ENCODE measurements around the gene GART.
"Not testable (repeated sequence)": the region's sequence is repeated elsewhere in the genome, so short reads cannot be mapped to it uniquely, and the experiment has no call there.

Gene GART

DNA sequence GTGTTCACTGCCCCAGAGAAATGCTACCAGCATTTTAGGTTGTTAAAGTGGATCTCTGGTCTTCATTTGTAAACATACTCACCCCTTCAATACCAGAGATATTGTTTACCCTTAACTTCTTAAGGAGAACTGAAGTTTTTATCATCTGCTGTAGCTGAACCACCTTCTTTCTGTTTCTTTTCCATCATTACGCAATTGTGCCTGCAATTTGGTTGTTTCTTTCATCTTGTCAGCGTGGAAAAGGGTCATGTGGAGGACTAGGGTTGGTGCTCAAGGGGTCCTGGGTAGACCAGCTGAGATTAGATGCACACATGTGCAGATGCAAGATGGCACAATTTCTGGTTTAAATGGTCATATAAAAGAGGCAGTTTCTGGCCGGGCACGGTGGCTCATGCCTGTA, 23.0 kb downstream of the GART start:
- DNase-seq (ENCODE audit: low read depth in 2 of 2) = no peak

GRCh38 chr21:33514229-33514628, 27.7 kb downstream of the GART start:
- DNase-seq (ENCODE audit: low read depth in 2 of 2) = no peak

- no peak for DNase-seq (ENCODE audit: low read depth in 2 of 2)
These were observed 29.4 kb downstream of the GART start for GRCh38 chr21:33512481-33512880.

DNA sequence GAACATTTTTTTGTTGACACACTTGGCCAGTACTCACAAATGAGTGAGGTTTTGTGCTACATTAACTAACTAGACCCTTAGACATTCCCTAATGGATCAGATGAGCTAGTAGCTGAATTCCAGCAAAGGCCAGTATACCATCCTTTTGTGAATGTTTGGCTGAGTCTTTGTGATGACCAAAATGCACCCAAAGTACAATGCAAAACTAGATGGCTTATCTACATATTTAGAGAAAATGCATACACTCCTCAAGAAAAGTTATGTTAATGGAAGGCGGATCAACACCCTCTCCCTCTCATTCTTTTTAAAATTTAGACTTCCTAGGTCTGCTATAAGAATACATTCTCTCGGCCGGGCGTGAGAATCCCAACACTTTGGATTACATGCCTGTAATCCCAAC, 30.3 kb downstream of the GART start:
- no peak for DNase-seq (ENCODE audit: low read depth in 2 of 2)

DNA sequence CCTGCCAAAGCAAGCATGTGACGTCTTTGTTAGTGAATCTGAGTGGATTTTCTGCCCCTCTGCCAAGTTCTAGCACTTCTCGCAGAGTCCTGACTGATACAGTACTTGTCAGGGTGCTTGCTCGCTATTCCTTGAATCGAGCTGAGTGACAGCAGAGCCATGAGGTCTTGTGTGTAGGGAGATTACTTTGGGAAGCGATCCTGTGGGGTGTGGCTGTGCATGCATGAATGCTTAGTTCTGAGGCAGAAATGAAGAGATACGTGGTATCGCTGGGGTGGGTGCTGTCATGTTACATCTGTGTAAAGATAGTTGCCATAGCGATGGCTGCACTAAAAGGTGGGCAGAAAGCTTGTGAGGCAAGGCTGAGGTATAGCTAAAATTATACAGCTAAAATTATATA, 31.1 kb downstream of the GART start:
- DNase-seq (ENCODE audit: low read depth in 2 of 2) = no peak

GRCh38 chr21:33507003-33507402, 34.9 kb downstream of the GART start:
- not testable (repeated sequence) for DNase-seq (ENCODE audit: low read depth in 2 of 2)

DNA sequence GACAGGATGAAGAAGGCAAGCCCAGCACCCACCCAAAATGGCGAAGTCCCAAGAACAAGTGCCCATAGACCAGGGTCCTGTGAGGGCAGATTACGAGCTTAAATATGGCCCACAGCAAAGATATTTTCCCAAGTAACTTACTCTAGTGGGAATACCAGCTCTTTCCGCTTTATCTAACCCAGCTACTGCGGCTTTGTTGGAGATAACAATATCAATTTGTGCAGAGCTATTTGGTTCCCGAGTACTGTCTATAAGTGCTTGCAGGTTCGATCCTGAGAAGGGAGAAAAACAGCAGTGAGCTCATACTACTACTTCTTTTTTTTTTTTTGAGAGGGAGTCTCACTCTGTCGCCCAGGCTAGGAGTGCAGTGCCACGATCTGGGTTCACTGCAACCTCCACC, 36.1 kb downstream of the GART start:
- DNase-seq (ENCODE audit: low read depth in 2 of 2) = no peak

GRCh38 chr21:33496345-33496744, 45.6 kb downstream of the GART start:
- DNase-seq (ENCODE audit: low read depth in 2 of 2) = no peak

DNA sequence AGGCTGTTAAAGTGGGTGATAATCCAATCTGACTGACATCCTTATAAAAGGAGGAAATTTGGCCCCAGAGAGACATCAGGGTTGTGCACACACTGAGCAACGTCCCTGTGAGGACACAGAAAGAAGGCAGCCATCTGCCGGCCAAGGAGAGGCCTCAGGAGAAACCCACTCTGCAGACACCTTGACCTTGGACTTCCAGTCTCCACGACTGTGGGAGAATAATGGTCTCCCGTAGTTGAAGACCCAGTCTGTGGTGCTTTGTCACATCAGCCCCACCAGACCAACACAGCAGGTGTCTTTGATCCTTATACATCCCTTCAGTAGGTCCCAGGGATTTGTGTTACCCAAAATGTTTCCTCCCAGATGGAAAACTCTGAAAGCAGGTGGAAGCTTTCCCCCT, 46.2 kb downstream of the GART start:
- DNase-seq (ENCODE audit: low read depth in 2 of 2) = no peak

DNA sequence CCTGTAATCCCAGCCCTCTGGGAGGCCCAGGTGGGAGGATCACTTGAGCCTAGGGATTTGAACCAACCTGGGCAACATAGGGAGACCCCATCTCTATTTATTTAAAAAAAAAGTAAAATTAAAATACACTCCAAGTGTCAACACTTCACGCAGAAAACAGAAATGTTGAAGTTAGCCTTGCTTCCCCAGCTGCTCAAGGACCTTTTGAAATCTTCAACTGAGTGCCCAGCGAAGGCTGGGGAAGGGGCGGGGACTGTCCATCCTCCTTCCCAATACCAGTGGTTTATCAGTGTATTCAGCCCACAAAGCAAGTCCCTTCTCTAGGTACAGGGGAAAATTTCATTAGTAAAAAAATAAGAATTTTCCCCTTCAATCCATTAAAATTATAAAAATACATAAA, 48.2 kb downstream of the GART start:
- no peak for DNase-seq (ENCODE audit: low read depth in 2 of 2)

- DNase-seq (ENCODE audit: low read depth in 2 of 2) = no peak
These were observed 49.3 kb downstream of the GART start for GRCh38 chr21:33492571-33492970.

DNA sequence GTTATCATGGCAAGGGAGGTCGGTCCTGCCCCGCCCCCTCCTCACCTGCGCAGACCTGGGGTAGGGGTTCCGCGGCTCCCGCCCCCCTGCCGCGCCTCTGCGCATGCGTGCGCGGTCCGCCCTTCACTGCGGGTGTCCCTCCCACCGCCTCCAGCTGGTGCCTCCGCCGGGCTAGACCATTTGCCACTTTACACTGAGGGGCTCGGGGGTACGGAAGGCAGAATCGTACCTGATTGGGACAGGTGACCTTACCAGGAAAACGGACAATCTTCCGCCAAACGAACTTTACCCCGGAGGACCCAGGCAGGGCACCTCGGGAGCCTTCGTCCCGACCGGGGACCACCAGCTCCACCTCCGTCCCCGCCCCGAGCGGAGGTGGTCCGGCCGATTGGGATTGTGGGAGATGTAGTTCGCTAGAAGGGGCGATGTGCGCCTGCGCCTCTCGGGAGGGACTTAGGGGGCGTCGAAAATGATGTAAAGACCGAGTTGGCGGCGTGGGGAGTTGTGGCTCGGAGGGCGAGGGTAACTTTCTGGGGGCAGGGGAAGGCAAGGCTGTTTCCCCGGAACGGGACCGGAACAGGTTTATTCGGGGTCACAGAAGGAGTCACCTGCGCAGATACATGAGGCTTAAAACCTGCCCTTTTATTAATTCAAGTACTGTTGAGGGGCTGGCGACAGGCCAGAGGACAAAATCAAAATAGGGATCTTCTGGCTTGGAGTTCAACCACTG, 50.4 kb downstream of the GART start, which contains the start of gene DNAJC28:
DNAJC28 (minus strand) TSS at position 344 of the 730 bp plus-strand sequence. CDS start 2,323 bp downstream, outside the sequence.
- peak; percentile 92 to 93 for DNase-seq (ENCODE audit: low read depth in 2 of 2)

DNA sequence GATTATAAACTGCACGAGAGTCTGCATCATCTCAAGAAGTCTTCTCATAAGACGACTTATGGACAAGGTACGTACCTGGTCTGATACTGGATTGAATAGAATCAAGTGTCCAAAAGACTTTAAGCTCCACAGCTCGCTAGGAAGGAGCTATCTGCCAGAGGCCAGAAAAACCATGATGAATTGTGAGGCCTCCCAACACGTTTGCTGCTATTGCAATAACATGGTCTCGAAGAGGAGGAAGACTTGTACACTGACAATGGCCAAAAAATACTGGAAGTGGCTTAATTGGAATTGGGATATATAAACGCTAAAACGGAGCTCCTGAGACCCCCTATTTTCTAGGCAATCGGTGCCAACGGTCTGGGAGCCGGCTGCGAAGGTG, 50.9 kb downstream of the GART start:
- no peak for DNase-seq (ENCODE audit: low read depth in 2 of 2)

- no peak for DNase-seq (ENCODE audit: low read depth in 2 of 2)
These were observed 53.0 kb downstream of the GART start for GRCh38 chr21:33488936-33489335.

DNA sequence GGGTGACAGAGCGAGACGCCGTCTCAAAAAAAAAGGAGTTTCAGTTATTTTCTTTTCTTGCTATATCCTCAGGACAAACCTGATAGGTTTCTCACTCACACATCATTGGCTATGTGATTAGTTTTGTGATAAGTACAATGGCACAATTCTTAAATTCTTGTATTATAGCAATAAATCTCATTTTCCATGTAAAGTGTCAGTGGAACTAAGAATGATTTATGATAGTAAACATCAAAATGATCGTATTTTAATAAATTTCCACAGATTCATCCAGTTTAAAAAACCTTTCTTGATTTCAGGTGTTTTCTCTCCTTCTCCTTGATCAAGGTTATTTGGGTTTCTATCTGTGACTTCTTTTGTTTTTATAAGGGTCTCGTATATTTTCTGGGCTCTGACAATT, 53.9 kb downstream of the GART start:
- no peak for DNase-seq (ENCODE audit: low read depth in 2 of 2)

DNA sequence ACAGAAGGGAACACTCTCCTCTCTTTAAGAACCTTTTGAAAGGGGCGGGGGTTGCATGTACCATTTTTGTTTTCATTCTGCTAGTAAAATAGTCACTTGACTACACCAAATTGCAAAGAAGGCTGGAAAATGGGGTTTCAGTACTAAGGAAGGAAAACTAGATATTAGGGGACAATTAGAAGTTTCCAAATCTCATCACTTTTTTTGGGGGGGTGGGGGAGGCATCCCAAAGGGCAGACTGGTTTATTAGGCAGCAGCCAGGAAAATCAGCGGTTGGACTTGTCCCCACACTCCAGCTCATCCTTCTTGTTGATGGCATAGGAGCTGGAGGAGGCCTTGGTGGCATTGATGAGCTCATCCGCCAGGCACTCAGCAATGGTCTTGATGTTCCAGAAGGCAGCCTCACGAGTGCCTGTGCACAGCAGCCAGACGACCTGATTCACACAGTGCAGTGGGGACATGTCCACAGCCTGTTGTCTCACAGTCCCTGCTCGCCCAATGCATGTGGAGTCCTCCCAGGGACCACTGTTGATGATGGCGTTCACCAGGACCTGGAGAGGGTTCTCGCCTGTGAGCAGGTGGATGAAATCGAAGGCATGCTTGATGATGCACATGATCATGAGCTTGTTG, 60.5 kb downstream of the GART start:
- no peak for DNase-seq (ENCODE audit: low read depth in 2 of 2)

DNA sequence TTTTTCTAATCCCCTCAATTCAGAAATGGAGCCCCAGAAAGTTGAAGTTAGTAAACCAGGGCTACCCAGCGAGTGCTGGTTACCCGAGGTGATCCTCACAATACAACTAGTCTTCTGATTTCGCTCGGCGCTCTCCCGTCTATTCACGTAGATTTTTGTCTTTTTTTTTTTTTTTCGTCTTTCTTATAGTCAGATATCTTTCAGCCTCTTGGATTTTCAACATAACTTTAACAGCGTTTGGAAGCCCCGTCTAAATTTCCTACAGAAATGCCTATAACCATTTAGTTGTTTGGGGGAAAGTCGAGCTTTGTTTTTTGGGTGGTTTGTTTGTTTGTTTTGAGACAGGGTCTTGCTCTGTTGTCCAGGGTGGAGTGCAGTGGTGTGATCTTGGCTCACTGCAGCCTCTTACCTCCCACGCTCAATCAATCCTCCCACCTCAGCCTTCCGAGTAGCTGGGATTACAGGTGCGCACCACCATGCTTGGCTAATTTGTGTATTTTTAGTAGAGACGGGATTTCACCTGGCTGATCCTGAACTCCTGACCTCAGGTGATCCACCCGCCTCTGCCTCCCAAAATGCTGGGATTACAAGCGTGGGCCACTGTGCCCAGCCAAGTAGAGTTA, 61.3 kb downstream of the GART start:
- DNase-seq (ENCODE audit: low read depth in 2 of 2) = no peak

DNA sequence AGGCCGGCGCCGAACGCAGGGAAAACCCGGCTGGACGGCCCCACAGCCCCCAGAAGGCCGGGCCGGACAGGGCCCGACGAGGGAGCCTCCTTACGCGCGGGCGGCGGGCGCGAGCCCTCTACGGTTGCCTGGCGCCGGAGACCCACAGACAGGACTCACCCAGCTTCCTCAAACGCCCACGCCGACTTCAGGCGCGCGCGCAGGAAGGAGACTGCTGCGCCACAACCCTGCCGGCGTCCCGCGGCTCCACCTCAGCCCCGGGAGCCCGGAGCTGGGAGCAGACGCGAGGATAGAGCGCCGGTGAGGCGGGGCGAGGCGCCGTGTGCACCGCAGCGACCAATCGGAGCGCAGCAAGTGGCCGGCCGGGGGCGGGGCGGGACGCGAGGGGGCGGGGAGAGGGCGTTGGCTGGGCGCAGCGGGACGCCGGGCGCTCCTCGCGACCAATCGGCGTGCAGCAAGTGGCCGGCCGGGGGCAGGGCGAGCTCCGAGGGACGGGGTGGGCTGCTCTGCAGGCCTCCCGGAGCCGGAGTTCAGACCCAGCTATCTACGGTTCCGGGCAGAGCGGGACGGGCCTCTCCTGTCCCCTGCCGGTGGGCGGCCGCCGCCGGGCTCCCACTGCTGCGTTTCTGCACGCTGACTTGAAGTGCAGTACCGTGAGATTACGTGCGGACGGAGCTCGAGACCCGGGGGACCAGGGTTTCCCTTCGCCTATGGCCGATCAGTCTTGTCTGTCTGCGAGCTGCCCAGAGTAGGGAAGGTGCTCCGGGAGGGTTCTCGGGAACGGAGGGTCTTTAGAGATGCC, 62.0 kb downstream of the GART start, which contains the start of gene TMEM50B:
TMEM50B (minus strand) TSS at position 296 of the 802 bp plus-strand sequence. CDS start 11,089 bp downstream, outside the sequence.
- peak; percentile 89 to 94 for DNase-seq (ENCODE audit: low read depth in 2 of 2)

GRCh38 chr21:33478935-33479678, 62.8 kb downstream of the GART start:
- no peak for DNase-seq (ENCODE audit: low read depth in 2 of 2)

DNA sequence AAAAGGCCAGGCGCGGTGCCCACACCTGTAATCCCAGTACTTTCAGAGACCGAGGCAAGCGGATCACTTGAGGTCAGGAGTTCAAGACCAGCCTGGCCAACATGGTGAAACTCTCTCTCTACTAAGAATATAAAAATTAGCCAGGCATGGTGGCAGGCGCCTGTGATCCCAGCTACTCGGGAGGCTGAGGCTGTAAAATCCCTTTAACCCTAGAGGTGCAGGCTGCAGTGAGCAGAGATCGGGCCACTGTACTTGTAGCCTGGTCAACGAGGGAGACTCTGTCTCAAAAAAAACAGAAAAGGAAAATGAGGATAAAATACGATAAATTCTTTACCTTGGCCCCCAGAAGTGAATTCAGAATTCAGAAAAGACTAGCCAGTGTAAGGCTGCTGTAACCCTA, 63.7 kb downstream of the GART start:
- DNase-seq (ENCODE audit: low read depth in 2 of 2) = no peak

DNA sequence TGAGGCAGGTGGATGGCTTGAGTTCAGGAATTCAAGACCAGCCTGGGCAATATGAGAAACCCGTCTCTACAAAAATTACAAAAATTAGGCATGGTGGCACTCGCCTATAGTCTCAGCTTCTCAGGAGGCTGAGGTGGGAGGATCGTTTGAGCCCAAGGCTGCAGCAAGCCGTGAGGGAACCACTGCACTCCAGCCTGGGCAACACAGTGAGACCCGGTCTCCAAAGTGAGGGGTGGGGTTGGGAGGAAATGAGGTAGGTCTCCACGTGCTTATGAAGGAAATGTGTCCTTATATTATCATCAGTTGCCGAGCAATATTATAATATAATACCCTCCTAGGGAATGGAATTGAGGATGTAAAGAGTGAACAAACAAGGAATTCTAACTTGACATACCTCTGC, 64.9 kb downstream of the GART start:
- no peak for DNase-seq (ENCODE audit: low read depth in 2 of 2)

Data from activated CD8-positive, alpha-beta memory T cell treated with anti-CD3 and anti-CD28 coated beads for 4 hours (primary cell).